ENCODE data around the gene GPR78. TPM values are rescaled to one million over a fixed set of nuclear protein-coding genes. Genes with fewer than 3 reads are reported as not detected.
A peak's percentile ranks its signal among the peaks of the same experiment; 100 is the strongest.

GPR78 gene
- polyA plus RNA-seq, 1 donor from 2014 or later: not detected

DNA sequence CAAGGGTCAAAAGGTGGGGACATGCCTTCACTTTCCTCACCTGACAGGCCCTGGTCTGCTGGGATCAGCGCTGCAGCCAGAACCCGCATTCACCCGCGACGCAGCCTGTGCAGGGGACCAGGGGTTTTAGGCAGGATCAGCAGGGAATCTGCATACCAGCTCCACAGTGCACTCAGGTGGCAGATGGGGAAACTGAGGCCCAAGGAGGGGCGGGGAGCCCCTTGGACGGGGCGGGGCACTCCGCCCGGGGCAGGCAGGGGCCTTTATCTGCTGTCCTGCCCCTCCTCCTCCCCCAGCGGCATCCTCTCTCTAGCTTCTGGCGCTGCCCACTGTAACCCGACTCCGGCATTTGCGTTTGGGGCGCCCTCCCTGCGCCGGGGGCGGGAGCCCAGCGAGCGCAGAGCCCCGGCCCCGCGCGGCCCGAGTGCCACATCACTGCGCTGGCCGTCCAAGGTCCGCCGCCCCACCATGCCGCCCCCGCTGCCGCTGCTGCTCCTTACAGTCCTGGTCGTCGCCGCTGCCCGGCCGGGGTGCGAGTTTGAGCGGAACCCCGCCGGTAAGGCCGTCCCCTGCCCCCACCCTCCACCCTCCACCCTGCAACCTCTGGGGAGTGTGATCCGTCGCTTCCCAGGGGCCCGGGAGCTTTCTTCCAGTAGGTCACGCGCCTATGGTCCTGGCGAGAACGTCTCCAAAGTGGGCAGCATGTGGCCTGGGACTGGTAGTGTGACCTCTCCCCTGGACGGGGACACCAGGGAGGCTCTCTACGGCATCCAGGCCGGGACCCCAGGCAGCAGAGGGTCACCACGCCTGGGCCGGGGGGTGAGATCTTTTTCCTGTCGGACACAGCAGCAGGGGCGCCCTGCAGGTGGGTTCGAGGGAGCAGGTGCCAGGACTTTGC is 12.4 kb downstream of the GPR78 start, which contains the start of gene CPZ:
Gene CPZ (plus strand): TSS at position 400 of the 898 bp plus-strand sequence. CDS start 69 bp downstream, at position 469.
- no peaks in the 10 kb centered on the region for H3K36me3 Mint-ChIP-seq
- H3K4me3 Mint-ChIP-seq: no peak within 1 kb of the TSS
- peaks cover 23% of the 10 kb centered on the region for H3K27me3 Mint-ChIP-seq
- H3K4me1 Mint-ChIP-seq: peaks cover 0 to 2% (median 0%) of the 10 kb centered on the region in 3 donors
- no peaks in the 10 kb centered on the region for H3K9me3 Mint-ChIP-seq
- H3K27ac Mint-ChIP-seq: no peak within 1 kb of the TSS

GRCh38 chr4:8593264-8594096 is 13.3 kb downstream of the GPR78 start:
- H3K27ac Mint-ChIP-seq: no peak overlapping the region
- peaks cover 23% of the 10 kb centered on the region for H3K27me3 Mint-ChIP-seq
- no peak overlapping the region for H3K4me3 Mint-ChIP-seq
- H3K9me3 Mint-ChIP-seq: no peaks in the 10 kb centered on the region
- no peaks in the 10 kb centered on the region for H3K36me3 Mint-ChIP-seq
- peaks cover 0 to 2% (median 0%) of the 10 kb centered on the region in 3 donors for H3K4me1 Mint-ChIP-seq

GRCh38 chr4:8594097-8595038 is 14.2 kb downstream of the GPR78 start:
- H3K27ac Mint-ChIP-seq: no peak overlapping the region
- H3K36me3 Mint-ChIP-seq: no peaks in the 10 kb centered on the region
- peaks cover 23% of the 10 kb centered on the region for H3K27me3 Mint-ChIP-seq
- H3K4me1 Mint-ChIP-seq: peaks cover 0 to 2% (median 0%) of the 10 kb centered on the region in 3 donors
- no peaks in the 10 kb centered on the region for H3K9me3 Mint-ChIP-seq
- H3K4me3 Mint-ChIP-seq: peak overlapping the region in 1 of 4 donors; percentile 8

DNA sequence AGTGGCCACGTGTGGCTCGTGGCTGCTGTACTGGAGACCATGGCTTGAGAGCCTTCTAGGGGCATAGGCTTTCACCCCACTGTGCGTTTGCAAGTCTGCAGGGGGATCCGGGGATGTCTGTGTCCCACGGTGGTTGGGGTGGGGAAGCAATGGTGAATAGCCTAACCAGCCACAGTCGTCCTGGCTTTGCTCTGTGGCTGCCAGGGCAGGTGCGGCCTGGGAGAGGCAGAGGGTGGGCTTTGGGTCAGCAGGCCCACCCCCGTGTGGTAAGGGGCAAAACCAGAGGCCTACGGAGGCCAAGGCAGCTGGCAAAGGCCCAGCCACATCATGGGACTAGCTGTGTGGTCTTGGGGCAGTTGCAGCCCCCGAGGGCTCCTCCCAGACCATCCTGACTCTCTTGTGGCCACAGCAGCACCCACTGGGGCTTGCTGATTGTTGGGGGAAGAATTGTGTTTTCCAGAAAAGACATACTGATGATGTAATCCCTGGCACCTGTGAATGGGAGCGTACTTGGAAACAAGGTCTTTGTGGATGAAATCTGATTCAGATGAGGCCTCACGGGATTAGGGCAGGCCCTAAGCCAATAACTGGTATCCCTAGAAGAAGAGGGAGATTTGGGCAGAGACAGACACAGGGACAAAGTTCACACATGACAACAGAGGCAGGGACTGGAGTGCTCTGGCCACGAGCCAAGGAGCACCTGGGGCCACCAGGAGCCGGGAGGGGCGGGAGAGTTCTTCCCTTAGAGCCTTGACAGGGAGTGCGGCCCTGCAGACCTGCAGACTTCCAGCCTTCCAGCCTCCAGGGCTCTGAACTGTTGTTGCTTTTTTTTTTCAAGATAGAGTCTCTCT is 15.3 kb downstream of the GPR78 start:
- no peaks in the 10 kb centered on the region for H3K9me3 Mint-ChIP-seq
- H3K36me3 Mint-ChIP-seq: no peaks in the 10 kb centered on the region

DNA sequence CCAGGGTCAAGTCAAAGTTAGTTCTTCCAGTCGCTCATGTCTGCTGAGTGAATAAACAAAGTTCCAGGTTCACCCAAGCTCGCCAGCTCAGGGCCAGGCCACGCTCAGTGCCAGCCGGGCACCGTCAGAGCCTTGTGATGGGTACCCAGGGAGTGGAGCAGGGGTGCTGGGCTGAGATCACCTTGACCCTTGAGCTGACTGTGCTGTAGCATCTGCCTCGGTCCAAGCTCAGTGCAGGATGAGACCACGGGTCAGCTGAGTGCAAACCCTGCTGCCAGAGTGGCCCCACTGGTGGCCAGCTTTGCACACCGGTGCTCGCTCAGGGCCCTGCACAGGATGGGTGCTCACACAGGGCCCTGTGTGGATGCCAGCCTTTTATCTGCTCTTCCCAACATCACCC is 16.7 kb downstream of the GPR78 start:
- H3K27me3 Mint-ChIP-seq: peaks cover 16% of the 10 kb centered on the region
- no peak overlapping the region for H3K27ac Mint-ChIP-seq
- no peaks in the 10 kb centered on the region for H3K36me3 Mint-ChIP-seq
- no peak overlapping the region for H3K4me3 Mint-ChIP-seq
- peaks cover 0 to 2% (median 0%) of the 10 kb centered on the region in 3 donors for H3K4me1 Mint-ChIP-seq
- no peaks in the 10 kb centered on the region for H3K9me3 Mint-ChIP-seq

More for the DNA sequence above, 15.3 kb downstream of the GPR78 start:
- Mint-ChIP-seq H3K4me3 (no peak overlapping the region), H3K4me1 (peaks cover 0 to 2% (median 0%) of the 10 kb centered on the region in 3 donors), H3K27ac (no peak overlapping the region), H3K27me3 (peaks cover 23% of the 10 kb centered on the region)

DNA sequence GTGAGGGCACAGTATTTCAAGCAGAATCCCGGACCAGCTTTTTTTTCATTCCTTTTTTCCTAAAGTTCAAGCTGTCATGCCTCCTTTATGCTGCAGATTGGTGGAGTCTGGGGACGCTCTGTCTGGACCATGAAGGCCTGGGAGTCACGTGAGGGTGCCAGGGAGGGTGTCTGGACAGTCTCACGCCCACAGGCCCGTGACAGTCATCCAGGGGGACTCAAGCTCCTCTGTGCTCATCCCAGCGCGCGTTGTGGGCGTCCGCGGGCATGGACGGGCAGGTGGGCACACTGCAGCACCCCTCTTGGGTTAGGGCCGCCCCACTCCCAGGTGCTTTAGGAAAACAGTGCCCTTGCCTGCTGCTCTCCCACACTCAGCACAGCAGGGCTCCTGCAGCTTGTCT is 17.1 kb downstream of the GPR78 start:
- Mint-ChIP-seq H3K9me3 (no peaks in the 10 kb centered on the region), H3K4me3 (no peak overlapping the region), H3K36me3 (no peaks in the 10 kb centered on the region), H3K27ac (no peak overlapping the region), H3K27me3 (peaks cover 16% of the 10 kb centered on the region), H3K4me1 (peaks cover 0 to 2% (median 0%) of the 10 kb centered on the region in 3 donors)

GRCh38 chr4:8597791-8598190 is 17.6 kb downstream of the GPR78 start:
- H3K9me3 Mint-ChIP-seq: no peaks in the 10 kb centered on the region
- no peak overlapping the region for H3K27ac Mint-ChIP-seq
- H3K27me3 Mint-ChIP-seq: peaks cover 16% of the 10 kb centered on the region
- no peak overlapping the region for H3K4me3 Mint-ChIP-seq
- peaks cover 0 to 2% (median 0%) of the 10 kb centered on the region in 3 donors for H3K4me1 Mint-ChIP-seq
- H3K36me3 Mint-ChIP-seq: no peaks in the 10 kb centered on the region

DNA sequence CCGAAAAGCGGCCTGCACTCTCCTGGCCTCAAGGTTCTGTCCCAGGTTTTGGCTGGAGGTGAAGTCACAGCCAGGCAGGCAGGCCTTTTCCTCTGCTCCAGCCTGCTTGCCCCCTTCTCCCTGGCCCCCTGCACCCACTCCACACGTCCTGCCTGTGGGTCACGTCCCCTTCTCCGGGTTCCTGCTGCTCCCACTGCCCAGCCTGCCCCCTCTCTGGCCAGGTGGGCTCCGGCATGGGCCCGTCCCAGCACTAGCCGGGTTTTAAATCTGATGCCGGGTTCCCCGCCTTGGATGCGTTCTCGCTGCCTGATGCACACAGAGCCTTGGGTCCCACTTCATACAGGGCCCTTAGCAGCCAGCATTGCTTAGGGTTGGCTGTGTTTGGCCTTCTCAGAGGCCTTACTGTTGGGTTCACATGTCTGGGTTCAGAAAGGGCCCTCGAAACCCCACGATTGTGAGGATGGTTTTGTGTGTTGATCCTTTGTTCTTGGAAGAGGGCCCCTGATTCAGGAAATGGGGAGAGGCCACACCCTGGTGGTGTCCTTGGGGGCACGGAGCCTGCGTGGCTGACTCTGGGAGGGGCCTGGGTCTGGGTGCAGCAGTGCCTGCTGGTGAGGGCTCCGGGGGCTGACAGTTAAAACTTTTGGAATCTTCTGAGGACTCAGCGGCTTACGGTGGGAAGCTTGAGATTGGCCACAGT is 18.3 kb downstream of the GPR78 start:
- Mint-ChIP-seq H3K27me3 (peaks cover 10% of the 10 kb centered on the region), H3K36me3 (no peaks in the 10 kb centered on the region), H3K4me1 (peaks cover 0 to 2% (median 0%) of the 10 kb centered on the region in 3 donors), H3K27ac (no peak overlapping the region), H3K4me3 (no peak overlapping the region), H3K9me3 (no peaks in the 10 kb centered on the region)

DNA sequence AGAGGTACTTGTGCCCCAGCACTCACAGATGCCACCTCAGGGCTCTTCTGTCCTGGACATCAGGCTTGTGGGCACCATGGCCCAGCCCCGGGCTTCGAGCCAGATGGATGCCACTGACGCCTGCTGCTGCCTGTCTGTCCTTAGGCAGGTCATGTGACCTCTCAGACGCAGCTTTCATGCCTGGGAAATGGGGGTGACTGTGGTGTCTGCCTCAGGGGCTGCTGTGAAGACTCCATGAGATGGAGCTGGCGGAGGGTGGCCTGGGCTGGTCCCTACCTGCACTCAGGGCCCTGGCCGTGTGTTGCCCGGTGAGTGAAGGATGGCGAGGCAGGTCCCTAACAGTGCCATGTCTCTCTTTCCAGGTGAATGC is 18.9 kb downstream of the GPR78 start:
- Mint-ChIP-seq H3K4me3 (no peak overlapping the region), H3K27me3 (peaks cover 5% of the 10 kb centered on the region), H3K9me3 (no peaks in the 10 kb centered on the region), H3K36me3 (no peaks in the 10 kb centered on the region), H3K4me1 (peaks cover 0 to 2% (median 0%) of the 10 kb centered on the region in 3 donors), H3K27ac (no peak overlapping the region)

DNA sequence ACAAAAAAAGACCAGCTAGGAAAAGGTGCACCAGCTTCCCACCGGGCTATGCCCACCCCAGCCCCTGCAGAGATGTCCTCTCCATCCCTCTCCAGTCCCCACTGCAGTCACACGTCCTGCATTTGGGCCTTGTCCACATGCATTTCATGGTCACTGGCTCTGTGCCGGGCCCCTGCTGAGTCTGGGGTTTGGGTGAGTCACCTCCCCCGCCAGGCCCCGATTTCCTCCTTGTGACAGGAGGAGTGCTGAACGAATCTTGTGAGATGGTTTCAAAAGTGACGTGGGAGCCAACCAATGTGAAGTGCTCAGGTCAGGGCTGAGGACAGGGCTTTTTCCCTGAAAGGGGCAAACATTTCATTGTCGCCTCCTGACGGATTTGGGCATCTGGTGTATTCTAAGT is 19.5 kb downstream of the GPR78 start:
- Mint-ChIP-seq H3K27me3 (no peaks in the 10 kb centered on the region), H3K4me3 (no peak overlapping the region), H3K36me3 (no peaks in the 10 kb centered on the region), H3K4me1 (no peaks in the 10 kb centered on the region), H3K9me3 (no peaks in the 10 kb centered on the region), H3K27ac (no peak overlapping the region)

DNA sequence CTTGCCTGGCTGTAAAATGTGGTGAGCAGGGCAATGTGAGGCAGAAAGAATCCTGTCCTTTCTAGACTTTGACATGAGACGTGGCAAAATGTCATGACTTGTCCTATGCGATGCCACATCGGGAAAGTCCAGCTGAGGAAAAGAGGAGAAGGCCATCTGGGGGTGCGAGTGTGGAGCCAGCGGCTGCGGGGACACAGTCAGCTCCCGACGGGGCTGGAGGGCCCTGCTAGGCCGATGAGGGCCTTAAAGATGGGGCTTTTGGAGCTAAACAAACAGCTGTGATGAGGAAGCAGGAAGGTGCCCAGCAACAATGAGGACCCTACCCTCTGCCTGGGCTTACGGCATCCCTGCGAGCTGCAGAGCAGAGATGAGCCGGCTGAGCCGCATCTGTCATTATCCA is 20.1 kb downstream of the GPR78 start:
- H3K4me1 Mint-ChIP-seq: no peaks in the 10 kb centered on the region

DNA sequence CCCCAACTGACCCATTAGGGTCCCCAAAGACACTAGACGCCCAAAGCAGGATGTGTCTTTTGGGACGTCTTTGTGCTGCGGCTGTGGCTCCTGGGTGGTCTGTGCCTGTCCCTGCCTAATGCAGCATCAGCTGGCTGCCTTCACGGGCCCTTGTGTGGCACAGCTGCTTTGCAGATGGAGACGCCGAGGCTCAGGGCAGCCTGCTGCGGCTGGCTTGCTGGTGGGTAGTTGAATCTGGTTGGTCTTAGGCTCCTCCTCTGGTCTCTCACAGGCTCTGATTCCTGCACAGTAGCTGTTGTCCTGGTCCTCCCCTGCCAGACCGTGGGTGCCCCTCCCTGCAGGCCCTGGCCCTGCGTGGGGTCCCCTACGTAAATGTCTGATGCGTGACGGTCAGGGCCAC is 20.5 kb downstream of the GPR78 start:
- no peak overlapping the region for H3K27ac Mint-ChIP-seq
- H3K4me1 Mint-ChIP-seq: no peaks in the 10 kb centered on the region
- no peak overlapping the region for H3K4me3 Mint-ChIP-seq
- H3K27me3 Mint-ChIP-seq: no peaks in the 10 kb centered on the region
- no peaks in the 10 kb centered on the region for H3K36me3 Mint-ChIP-seq
- H3K9me3 Mint-ChIP-seq: no peaks in the 10 kb centered on the region

More for the DNA sequence above, 20.1 kb downstream of the GPR78 start:
- Mint-ChIP-seq H3K36me3 (no peaks in the 10 kb centered on the region), H3K4me3 (no peak overlapping the region), H3K27ac (no peak overlapping the region), H3K9me3 (no peaks in the 10 kb centered on the region), H3K27me3 (no peaks in the 10 kb centered on the region)

- no peak overlapping the region for H3K4me3 Mint-ChIP-seq
- H3K27me3 Mint-ChIP-seq: no peaks in the 10 kb centered on the region
- H3K9me3 Mint-ChIP-seq: no peaks in the 10 kb centered on the region
- no peak overlapping the region for H3K27ac Mint-ChIP-seq
- no peaks in the 10 kb centered on the region for H3K36me3 Mint-ChIP-seq
- no peaks in the 10 kb centered on the region for H3K4me1 Mint-ChIP-seq
Observed at GRCh38 chr4:8601086-8601485, 20.9 kb downstream of the GPR78 start.

Data from IgD-negative memory B cell (primary cell).